GM18520 (cell line): ENCODE results near the gene CHRNA10.

Experiments
- ATAC-seq: cut with Tn5 transposase; IDR thresholded peaks from one replicate; pipeline ENCODE4 v1.9.1; 2021; ENCODE audit not compliant: unreplicated experiment

CHRNA10 gene

DNA sequence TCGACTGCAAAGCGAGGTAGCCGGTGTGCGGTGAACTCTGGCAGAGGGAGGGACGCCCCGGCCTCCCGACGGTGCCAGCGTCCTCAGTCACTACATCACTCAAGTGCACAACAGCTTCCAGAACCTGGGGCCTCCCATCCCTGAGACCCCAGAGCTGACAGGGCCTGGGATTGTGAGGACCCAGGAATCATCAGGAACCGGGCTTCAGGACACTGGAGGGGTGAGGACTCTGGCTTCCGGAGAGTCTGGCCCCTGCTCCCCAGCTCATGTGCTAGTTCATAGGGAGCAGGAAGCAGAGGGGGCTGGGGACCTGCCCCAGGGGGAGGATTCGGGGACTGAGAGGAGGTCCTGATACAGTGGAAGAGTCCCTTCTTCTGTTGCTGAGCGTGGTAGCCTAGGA is 34.0 kb downstream of the CHRNA10 start:
- no peak for ATAC-seq

GRCh38 chr11:3635641-3636375 is 35.4 kb downstream of the CHRNA10 start:
- no peak for ATAC-seq

- no peak for ATAC-seq
Measured at GRCh38 chr11:3632070-3632660, 39.0 kb downstream of the CHRNA10 start.

- ATAC-seq, result no peak
Measured at GRCh38 chr11:3631331-3631730, 39.9 kb downstream of the CHRNA10 start.

DNA sequence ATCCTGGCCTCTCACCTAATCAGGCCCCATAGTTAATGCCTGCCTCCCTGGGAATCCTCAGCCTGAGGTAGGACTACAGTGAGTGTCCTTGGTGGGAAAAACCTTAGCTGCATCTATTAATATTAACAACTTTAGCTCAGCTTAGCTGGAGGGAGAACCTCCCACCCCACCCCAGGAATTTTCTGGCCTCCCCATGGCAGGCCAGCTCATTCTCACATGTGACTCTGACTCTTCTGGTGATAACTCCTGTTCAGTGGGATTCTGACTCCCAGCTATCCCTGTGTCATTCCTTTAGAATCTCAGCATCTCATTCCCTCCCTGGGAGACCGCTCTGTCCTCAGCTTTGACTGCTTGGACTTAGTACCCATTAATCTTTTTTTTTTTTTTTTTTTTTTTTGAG is 43.9 kb downstream of the CHRNA10 start:
- ATAC-seq, result no peak

GRCh38 chr11:3626250-3626960 is 44.8 kb downstream of the CHRNA10 start:
- ATAC-seq, result no peak

DNA sequence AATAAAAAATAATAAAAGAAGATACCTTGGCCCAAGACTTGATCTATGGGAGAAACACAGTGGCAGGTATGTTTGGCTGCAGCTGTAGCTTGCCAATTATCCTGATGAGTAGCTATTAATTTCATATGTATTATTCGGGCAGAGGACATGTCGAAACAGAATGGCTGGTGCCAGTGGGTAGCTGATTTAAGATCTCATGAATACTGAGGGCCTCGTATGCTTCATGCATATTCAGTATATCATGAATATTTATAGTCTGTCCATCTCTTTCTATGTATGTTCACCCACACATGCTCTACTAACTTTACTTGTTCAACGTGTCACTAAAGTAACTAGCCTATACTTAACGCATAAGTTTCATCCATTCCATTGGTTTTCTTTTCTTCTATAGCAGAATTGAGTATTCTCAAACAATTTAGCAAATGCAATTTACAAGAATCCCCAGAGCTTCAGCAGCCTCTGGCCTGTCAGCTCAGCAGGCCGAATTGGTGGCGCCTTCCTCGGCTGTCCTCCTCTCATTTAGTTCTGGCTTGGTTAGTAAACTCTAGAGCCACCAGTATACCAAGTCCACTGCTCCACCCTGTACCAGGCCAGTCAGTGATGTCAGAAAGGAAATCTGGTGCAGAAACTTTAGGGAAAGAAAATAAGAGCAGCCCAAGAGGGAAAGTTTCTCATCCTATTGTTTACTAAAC is 47.3 kb downstream of the CHRNA10 start:
- ATAC-seq, result no peak

- ATAC-seq, result no peak
Measured at GRCh38 chr11:3623121-3623520, 48.1 kb downstream of the CHRNA10 start.

DNA sequence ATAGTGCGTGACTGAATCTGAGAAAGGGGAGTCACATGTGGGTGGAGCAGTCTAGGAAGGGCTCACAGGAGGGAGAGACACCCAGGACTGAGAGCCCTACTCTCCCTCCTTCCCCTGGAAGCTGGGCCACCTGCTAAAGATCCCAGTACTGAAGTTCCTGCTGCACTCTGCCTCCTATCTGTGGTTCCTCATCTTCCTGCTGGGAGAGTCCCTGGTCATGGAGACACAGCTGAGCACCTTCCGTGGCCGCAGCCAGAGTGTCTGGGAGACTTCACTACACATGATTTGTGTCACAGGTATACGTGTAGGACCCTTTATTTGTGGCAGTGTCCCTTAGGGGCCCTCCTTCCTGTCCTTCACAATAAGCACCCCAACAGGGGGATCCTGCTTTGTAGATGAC is 48.7 kb downstream of the CHRNA10 start:
- ATAC-seq, result no peak

- no peak for ATAC-seq
Measured at GRCh38 chr11:3617990-3618389, 53.2 kb downstream of the CHRNA10 start.

- ATAC-seq, result no peak
Measured at GRCh38 chr11:3616721-3617460, 54.3 kb downstream of the CHRNA10 start.

GRCh38 chr11:3615998-3616397 is 55.2 kb downstream of the CHRNA10 start:
- no peak for ATAC-seq
